Activated naive CD8-positive, alpha-beta T cell treated with anti-CD3 and anti-CD28 coated beads, Interleukin-2, amount 50 U/mL, for 16 hours (primary cell): ENCODE results near the gene CTTNBP2NL.

ENCODE experiments used
- DNase-seq: peaks from one replicate; pipeline ENCODE4 v3.0.0-alpha.2; 2020; ENCODE audit warnings: low read depth, low spot score

Gene CTTNBP2NL

DNA sequence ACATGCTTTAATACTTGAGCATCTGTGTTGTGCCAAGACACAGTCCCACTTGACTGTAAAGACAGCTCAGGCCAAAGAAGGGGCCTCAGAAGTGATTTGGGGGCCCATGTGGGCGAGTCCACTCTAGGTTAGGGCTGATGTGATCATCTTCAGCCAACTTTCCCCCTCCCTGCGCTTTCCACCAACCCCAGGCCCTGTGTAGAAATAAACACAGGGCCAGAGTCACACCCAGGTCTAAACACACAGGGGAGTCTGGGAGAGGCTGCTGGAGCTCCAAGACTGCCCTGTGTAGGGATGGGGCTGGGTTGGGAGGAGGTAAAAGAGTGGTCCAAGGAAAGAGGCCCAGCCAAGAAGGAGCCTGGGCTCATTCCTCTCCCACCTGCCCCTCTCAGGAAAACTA lies 110.3 kb downstream of the CTTNBP2NL start:
- DNase-seq: no peak

DNA sequence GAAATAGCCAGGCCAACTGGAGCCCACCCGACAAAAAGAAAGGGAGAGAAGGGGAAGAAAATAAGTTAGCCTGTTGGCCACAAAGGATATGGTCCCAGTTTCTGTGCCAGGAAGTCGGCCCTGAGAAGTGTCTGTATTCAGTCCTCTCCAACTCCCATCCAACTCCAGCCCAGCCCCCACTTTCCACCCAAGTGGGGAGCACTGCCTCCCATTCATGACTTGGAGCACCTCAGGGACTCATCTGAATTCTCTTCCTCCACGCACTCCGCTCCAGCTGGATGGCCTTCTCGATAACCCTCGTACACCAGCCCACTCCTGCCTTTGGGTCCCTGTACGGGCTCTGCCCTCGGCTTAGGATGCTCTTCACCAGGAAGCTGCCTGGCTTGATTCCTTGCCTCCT lies 110.7 kb downstream of the CTTNBP2NL start:
- DNase-seq: no peak

DNA sequence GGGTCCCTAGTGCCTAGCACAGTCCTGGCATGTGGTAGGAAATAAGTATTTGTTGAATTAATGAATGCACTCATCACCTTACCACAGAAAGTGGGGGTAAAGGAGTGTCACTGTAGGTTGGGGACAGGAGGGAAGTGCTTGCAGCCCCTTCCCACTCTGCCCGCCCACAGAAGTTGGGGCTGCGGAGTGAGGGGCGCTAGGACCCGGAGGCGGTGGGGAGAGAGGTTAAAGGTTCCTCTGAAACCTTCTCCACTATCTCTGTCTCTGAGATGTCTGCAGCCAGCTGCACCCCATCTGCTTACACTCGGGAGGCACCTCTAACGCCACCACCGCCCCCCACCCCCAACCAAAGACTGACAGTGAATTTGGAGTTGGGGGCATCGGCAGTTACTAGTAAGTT lies 111.3 kb downstream of the CTTNBP2NL start:
- no peak for DNase-seq

DNA sequence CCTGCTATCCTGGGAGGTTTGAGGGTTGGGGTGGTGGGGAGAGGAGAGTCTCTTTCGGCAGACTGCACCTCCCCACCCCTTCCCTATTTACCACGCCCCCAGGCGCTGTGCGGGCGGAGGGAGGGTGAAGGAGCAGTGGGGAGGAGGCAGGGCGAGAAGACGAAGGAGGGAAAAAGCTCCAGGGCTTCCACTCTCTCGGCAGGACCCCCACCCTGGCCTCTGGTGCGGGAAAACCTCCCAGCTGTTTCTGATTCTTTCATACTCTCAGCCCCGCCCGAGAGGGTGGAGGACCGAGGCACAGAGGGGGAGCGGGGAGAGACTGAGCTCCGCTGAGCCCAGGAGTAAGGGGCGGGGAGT lies 111.9 kb downstream of the CTTNBP2NL start:
- DNase-seq: no peak

DNA sequence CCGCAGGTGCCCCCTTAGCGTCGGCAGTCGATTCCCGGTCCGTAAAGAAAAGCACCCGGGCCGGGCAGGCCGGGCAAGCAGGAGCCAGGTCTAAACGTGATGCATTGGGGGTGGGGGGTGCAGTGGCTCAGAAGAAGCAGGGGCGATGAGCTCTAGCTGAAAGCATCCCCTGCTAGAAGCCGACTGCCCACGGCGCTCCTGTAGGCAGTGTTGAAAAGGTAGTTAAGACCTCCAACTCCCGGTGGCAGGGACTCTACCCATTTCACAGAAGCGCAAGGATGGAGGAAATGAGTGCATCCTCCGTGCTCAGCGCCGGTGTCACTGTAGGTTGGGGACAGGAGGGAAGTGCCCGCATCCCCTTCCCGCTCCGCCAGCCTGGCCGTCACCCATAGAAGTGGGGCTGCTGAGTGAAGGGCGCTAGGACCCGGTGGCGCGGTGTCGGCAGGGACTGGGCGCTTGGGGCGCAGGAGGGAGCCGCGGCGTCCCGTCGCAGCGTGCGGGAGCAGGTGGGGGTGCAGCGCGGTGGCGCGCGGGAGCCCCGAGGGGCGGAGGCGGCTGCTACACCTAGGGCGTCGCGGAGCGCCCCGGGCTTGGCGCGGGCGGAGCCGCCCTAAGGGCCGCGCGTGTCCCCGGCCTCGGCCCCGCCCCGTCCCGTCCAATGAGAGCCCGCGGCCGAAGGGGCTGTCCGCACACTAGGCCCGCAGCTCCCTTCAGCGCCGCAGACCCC lies 112.4 kb downstream of the CTTNBP2NL start, which contains the start of gene WNT2B:
WNT2B (plus strand) TSS at position 688 of the 727 bp plus-strand sequence. CDS start 298 bp downstream, outside the sequence.
- DNase-seq: no peak

DNA sequence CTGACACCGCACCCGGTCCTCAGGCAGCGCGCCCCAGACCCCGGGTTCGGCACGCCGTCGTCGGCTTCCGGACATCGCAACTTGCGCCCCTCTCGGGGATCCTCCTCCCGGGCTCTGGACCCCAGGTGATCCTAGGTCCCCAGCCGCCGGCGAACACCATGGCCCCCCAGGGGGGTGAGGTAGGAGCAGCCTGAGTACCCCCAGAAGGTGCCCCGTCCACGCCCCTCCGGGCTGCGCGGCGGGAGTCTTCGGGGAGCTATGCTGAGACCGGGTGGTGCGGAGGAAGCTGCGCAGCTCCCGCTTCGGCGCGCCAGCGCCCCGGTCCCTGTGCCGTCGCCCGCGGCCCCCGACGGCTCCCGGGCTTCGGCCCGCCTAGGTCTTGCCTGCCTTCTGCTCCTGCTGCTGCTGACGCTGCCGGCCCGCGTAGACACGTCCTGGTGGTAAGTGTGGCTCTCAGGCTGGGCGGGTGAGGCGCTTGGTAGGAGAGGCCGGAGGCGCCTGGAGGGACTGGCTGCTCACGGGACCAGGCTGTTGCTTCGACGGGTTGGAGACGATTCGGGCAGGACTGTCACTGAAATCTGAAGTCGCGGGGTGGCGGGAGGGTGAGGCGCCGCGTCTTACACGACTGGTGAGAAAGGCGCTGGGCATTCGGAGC lies 113.1 kb downstream of the CTTNBP2NL start:
- DNase-seq: no peak

DNA sequence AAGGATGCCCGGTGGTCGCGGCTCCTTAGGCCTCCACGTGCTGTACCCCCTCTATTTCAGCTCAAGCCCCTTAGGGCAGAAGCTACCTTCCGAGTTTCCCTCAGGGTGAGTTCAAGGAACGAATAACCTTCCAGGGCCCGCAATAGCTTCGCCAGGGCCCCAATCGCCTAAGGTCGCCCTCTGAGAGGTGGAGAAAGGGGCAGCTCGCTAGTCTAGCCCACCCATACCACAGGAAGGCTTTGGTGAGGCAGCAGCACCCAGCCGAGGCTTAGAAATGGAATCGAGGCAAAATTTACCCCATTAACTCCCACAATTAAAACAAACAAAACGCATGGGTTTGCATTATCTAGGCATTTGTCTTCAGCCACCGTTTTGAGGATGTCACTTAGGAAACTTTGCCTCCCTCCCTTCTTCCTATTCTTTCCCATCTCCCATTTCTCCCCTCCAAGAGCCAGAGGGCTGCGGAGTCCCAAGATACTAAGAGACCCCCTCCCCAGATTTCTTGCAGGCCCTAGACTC lies 113.7 kb downstream of the CTTNBP2NL start:
- no peak for DNase-seq

DNA sequence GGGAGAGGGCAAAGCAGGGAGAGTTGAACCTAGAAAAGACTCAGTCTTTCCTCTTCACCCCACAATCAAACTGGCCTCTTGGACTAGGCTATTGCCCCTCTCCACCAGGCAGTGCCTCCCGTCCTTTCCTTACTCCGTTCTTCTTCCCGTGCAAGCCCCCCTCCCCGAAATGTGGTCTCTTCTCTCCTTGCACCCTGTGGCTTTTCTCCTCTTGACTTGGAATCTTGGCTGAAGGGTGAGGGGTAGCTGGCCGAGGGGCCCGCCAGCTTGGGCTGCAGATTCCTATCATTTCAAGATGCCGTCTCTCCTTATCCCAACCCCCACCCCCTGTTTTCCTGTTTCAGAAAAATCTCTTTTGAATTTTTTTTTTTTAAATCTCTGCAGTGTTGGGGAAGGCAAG lies 114.3 kb downstream of the CTTNBP2NL start:
- no peak for DNase-seq
